WTC11 (cell line): ENCODE measurements around the gene F5. TPM values are rescaled to one million over a fixed set of nuclear protein-coding genes. Genes with fewer than 3 reads are reported as not detected.

Source experiments
- ATAC-seq: fragments of 200-7000 bp; cut with Tn5 transposase; 2 replicates; pipeline ENCODE4 v1.10.0; 2021; ENCODE audit warnings: mild to moderate bottlenecking, moderate library complexity
- CTCF ChIA-PET: fragments of 300-600 bp; sonication (Branson Sonifier 250); formaldehyde crosslinking; loops from one replicate; lab custom pipeline; 2021; ENCODE audit warnings: antibody characterized with exemption; lab: Charles Lee
- POLR2A ChIA-PET: fragments of 350-600 bp; sonication (Branson Sonifier 250); formaldehyde crosslinking; loops from one replicate; lab custom pipeline; 2021; ENCODE audit warnings: antibody characterized with exemption; lab: Charles Lee
- DNase-seq: peaks from one replicate; pipeline ENCODE4 v3.0.0; 2021; ENCODE audit warnings: low spot score
- H3K27ac Mint-ChIP-seq: 2 replicates; pipeline ENCODE4 v1.8.0; 2021; ENCODE audit warnings: mixed read lengths
- H3K27me3 Mint-ChIP-seq: 2 replicates; pipeline ENCODE4 v1.8.0; 2021; ENCODE audit warnings: low read depth, mild to moderate bottlenecking, moderate library complexity, mixed read lengths
- H3K36me3 Mint-ChIP-seq: 2 replicates; pipeline ENCODE4 v1.8.0; 2021; ENCODE audit warnings: mixed read lengths
- H3K4me1 Mint-ChIP-seq: 2 replicates; pipeline ENCODE4 v1.8.0; 2022; ENCODE audit warnings: mixed read lengths
- H3K4me3 Mint-ChIP-seq: 2 replicates; pipeline ENCODE4 v1.8.0; 2021; ENCODE audit warnings: mild to moderate bottlenecking, moderate library complexity, mixed read lengths
- H3K9me3 Mint-ChIP-seq: 2 replicates; pipeline ENCODE4 v1.8.0; 2021; ENCODE audit warnings: mixed read lengths
- CTCF ChIP-seq: fragments of 200-600 bp; IDR thresholded peaks from 2 replicates; pipeline ENCODE4 v1.8.0; 2022; ENCODE audit warnings: antibody characterized with exemption
- ZNF219 ChIP-seq: sonication (generic); formaldehyde crosslinking; IDR thresholded peaks from 2 replicates; pipeline ENCODE4 v1.8.0; 2023; ENCODE audit warnings: missing genetic modification reagents, mild to moderate bottlenecking, borderline replicate concordance
- total RNA-seq: library from RNA; stranded (reverse); gene quantifications from 3 replicates; pipeline ENCODE4 v1.2.3, GENCODE V29; 2021
- TF ChIP-seq, protein P1 (sequence below): fragments of 250-450 bp; sonication (Bioruptor Pico); IDR thresholded peaks from 2 replicates; pipeline ENCODE4 v1.8.0; 2021; ENCODE audit warnings: mild to moderate bottlenecking
- TF ChIP-seq, protein P2 (sequence below): sonication (generic); formaldehyde crosslinking; IDR thresholded peaks from 2 replicates; pipeline ENCODE4 v1.8.0; 2023; ENCODE audit warnings: mild to moderate bottlenecking, missing genetic modification reagents
- TF ChIP-seq, protein P3 (sequence below): sonication (generic); formaldehyde crosslinking; IDR thresholded peaks from 2 replicates; pipeline ENCODE4 v1.8.1; 2022; ENCODE audit warnings: mild to moderate bottlenecking, moderate library complexity, missing genetic modification reagents
- TF ChIP-seq, protein P4 (sequence below): sonication (generic); formaldehyde crosslinking; IDR thresholded peaks from 2 replicates; pipeline ENCODE4 v1.8.0; 2022; ENCODE audit warnings: mild to moderate bottlenecking, missing genetic modification reagents
- TF ChIP-seq, protein P5 (sequence below): sonication (generic); formaldehyde crosslinking; IDR thresholded peaks from 2 replicates; pipeline ENCODE4 v1.8.1; 2023; ENCODE audit warnings: mild to moderate bottlenecking, missing genetic modification reagents, moderate library complexity

Gene F5
- total RNA-seq, 1 experiment from 2014 or later, result 0.20 TPM

GRCh38 chr1:169546087-169546995 lies 39.9 kb downstream of the F5 start:
- POLR2A ChIA-PET, result no interaction called here
- H3K4me1 Mint-ChIP-seq, result no peaks in the 10 kb centered on the region
- H3K27ac Mint-ChIP-seq, result peak overlapping the region; percentile 42; the same call in 1 of the 2 replicates
- no peaks in the 10 kb centered on the region; the same call in 1 of the 2 replicates for H3K27me3 Mint-ChIP-seq
- CTCF ChIA-PET, result interaction anchor here (0.6 to 2.3 kb wide), 19 partner anchors 10 to 943 kb away, joined by 3 to 20 read pairs (median 4); partner anchors contain the start of genes BLZF1, CCDC181, F5 and NME7
- H3K36me3 Mint-ChIP-seq, result no peaks in the 10 kb centered on the region
- H3K9me3 Mint-ChIP-seq, result no peaks in the 10 kb centered on the region
- peak; percentile 86 for ATAC-seq
- no peak overlapping the region for H3K4me3 Mint-ChIP-seq
- DNase-seq, result peak; percentile 35
- TF ChIP-seq, protein P1, sequence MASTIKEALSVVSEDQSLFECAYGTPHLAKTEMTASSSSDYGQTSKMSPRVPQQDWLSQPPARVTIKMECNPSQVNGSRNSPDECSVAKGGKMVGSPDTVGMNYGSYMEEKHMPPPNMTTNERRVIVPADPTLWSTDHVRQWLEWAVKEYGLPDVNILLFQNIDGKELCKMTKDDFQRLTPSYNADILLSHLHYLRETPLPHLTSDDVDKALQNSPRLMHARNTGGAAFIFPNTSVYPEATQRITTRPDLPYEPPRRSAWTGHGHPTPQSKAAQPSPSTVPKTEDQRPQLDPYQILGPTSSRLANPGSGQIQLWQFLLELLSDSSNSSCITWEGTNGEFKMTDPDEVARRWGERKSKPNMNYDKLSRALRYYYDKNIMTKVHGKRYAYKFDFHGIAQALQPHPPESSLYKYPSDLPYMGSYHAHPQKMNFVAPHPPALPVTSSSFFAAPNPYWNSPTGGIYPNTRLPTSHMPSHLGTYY (CRISPR knock-in tag), result no peak
- peak; percentile 28; the same call in 1 of the 2 replicates for TF ChIP-seq CTCF

- Mint-ChIP-seq H3K9me3 (no peaks in the 10 kb centered on the region), H3K4me1 (no peaks in the 10 kb centered on the region), H3K27me3 (no peaks in the 10 kb centered on the region; the same call in 1 of the 2 replicates), H3K4me3 (no peak overlapping the region), H3K27ac (no peak overlapping the region), H3K36me3 (no peaks in the 10 kb centered on the region)
- TF ChIP-seq, protein P2, sequence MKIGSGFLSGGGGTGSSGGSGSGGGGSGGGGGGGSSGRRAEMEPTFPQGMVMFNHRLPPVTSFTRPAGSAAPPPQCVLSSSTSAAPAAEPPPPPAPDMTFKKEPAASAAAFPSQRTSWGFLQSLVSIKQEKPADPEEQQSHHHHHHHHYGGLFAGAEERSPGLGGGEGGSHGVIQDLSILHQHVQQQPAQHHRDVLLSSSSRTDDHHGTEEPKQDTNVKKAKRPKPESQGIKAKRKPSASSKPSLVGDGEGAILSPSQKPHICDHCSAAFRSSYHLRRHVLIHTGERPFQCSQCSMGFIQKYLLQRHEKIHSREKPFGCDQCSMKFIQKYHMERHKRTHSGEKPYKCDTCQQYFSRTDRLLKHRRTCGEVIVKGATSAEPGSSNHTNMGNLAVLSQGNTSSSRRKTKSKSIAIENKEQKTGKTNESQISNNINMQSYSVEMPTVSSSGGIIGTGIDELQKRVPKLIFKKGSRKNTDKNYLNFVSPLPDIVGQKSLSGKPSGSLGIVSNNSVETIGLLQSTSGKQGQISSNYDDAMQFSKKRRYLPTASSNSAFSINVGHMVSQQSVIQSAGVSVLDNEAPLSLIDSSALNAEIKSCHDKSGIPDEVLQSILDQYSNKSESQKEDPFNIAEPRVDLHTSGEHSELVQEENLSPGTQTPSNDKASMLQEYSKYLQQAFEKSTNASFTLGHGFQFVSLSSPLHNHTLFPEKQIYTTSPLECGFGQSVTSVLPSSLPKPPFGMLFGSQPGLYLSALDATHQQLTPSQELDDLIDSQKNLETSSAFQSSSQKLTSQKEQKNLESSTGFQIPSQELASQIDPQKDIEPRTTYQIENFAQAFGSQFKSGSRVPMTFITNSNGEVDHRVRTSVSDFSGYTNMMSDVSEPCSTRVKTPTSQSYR (CRISPR knock-in tag), result no peak
- TF ChIP-seq, protein P3, sequence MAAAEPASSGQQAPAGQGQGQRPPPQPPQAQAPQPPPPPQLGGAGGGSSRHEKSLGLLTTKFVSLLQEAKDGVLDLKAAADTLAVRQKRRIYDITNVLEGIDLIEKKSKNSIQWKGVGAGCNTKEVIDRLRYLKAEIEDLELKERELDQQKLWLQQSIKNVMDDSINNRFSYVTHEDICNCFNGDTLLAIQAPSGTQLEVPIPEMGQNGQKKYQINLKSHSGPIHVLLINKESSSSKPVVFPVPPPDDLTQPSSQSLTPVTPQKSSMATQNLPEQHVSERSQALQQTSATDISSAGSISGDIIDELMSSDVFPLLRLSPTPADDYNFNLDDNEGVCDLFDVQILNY, result no peak
- DNase-seq (no peak), ATAC-seq (no peak)
- ChIA-PET POLR2A (no interaction called here), CTCF (interaction anchor here (1.0 to 2.3 kb wide), 4 partner anchors 15 to 942 kb away, joined by 3 to 20 read pairs (median 4); no protein-coding TSS in a partner anchor)
Observed at GRCh38 chr1:169545472-169545871, 40.8 kb downstream of the F5 start.

DNA sequence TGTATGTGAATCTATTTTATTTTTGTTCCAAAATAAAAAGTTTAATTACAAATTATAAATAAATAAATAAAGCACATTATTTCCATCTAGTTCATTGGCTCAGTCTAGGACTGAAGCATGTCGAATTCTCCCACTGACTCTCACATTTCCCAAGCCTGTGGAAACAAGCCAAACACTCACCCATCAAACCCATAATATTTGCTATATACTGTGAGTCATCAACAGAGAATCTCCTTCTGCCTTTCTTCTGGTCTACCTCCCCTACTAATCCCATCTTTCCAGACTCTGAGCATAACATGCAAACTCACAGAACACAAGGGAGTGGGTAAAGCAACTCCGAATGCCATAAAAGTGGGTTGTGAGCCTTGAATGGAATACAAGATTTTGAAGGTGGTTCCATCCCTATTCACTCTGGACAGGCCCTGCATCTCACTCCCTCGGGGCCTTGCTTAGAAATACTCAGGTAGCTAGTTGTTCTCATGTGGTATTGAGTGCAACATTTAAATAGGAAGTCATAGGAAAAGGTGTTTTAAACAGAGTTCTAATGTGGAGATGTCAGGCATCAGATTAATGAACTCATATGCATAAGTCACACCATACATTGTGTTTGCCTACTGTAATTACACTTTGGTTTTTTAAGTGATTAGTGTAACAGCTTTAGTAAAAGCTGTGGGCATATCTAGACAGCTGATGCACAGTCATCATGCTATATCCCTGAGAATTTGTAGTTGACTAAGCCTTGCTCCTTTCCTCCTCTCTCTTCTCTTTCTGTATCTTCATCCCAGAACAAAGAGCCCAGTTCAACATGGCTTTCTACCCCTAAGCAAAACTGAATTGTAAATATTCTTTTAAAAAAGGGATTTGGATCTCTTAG lies 47.0 kb downstream of the F5 start:
- Mint-ChIP-seq H3K4me1 (no peaks in the 10 kb centered on the region), H3K27ac (no peak overlapping the region), H3K9me3 (no peaks in the 10 kb centered on the region; the same call in 1 of the 2 replicates), H3K4me3 (no peak overlapping the region), H3K27me3 (no peaks in the 10 kb centered on the region; the same call in 1 of the 2 replicates), H3K36me3 (no peaks in the 10 kb centered on the region)
- CTCF ChIA-PET, result no interaction called here
- POLR2A ChIA-PET, result no interaction called here
- no peak for TF ChIP-seq ZNF219 (CRISPR knock-in tag)
- TF ChIP-seq, protein P1 (CRISPR knock-in tag), result no peak
- TF ChIP-seq, protein P4, sequence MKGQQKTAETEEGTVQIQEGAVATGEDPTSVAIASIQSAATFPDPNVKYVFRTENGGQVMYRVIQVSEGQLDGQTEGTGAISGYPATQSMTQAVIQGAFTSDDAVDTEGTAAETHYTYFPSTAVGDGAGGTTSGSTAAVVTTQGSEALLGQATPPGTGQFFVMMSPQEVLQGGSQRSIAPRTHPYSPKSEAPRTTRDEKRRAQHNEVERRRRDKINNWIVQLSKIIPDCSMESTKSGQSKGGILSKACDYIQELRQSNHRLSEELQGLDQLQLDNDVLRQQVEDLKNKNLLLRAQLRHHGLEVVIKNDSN (CRISPR knock-in tag), result no peak
- TF ChIP-seq, protein P5, sequence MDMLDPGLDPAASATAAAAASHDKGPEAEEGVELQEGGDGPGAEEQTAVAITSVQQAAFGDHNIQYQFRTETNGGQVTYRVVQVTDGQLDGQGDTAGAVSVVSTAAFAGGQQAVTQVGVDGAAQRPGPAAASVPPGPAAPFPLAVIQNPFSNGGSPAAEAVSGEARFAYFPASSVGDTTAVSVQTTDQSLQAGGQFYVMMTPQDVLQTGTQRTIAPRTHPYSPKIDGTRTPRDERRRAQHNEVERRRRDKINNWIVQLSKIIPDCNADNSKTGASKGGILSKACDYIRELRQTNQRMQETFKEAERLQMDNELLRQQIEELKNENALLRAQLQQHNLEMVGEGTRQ (CRISPR knock-in tag), result no peak
- ATAC-seq (no peak), DNase-seq (no peak)
